SU-DHL-6 (cell line): ENCODE measurements around the gene TAOK1.

Experiments used
- H2AFZ ChIP-seq: fragments of 200-600 bp; sonication (generic); 2 replicates; pipeline ENCODE4 v1.6.1; 2014; ENCODE audit warnings: low read depth, mild to moderate bottlenecking, moderate library complexity, mixed read lengths, antibody characterized with exemption, low read length; ENCODE audit not compliant: severe bottlenecking
- H3F3A ChIP-seq: fragments of 200-600 bp; shearing (Covaris generic); 2 replicates; pipeline ENCODE4 v1.6.0; 2016; ENCODE audit warnings: antibody characterized with exemption, mild to moderate bottlenecking; ENCODE audit not compliant: insufficient read depth
- H3K27ac ChIP-seq: fragments of 200-600 bp; sonication (generic); 2 replicates; pipeline ENCODE4 v1.5.1; 2016; ENCODE audit warnings: low read depth, mild to moderate bottlenecking, low read length, moderate library complexity, mixed read lengths
- H3K27me3 ChIP-seq: fragments of 200-600 bp; sonication (generic), shearing (Covaris generic); 2 replicates; pipeline ENCODE4 v1.6.0; 2014; ENCODE audit warnings: mild to moderate bottlenecking, low read length
- H3K36me3 ChIP-seq: fragments of 200-600 bp; sonication (generic); 2 replicates; pipeline ENCODE4 v1.6.1; 2014; ENCODE audit warnings: mild to moderate bottlenecking, low read length, mixed read lengths
- H3K4me2 ChIP-seq: fragments of 300-600, 200-600 bp; shearing (Covaris generic), sonication (generic); 2 replicates; pipeline ENCODE4 v1.6.0; 2014; ENCODE audit warnings: low read length, low read depth, mild to moderate bottlenecking; ENCODE audit not compliant: poor library complexity, severe bottlenecking
- H3K4me3 ChIP-seq: fragments of 200-600 bp; sonication (generic); 2 replicates; pipeline ENCODE4 v1.5.1; 2014; ENCODE audit warnings: antibody characterized with exemption, low read length, mild to moderate bottlenecking, mixed read lengths; ENCODE audit not compliant: insufficient read depth, poor library complexity, severe bottlenecking
- H3K79me2 ChIP-seq: fragments of 200-600 bp; sonication (generic); 2 replicates; pipeline ENCODE4 v1.6.1; 2014; ENCODE audit warnings: mild to moderate bottlenecking, low read length, moderate library complexity; ENCODE audit not compliant: insufficient read depth
- H3K9ac ChIP-seq: fragments of 200-600 bp; sonication (generic); 2 replicates; pipeline ENCODE4 v1.7.0; 2014; ENCODE audit warnings: mild to moderate bottlenecking, low read length
- H3K9me2 ChIP-seq: fragments of 200-600 bp; sonication (generic); replicated peaks from 2 replicates; pipeline ENCODE4 v1.6.1; 2014; ENCODE audit warnings: low read length; ENCODE audit not compliant: insufficient read depth
- H3K9me3 ChIP-seq: fragments of 200-600 bp; sonication (generic); 2 replicates; pipeline ENCODE4 v1.6.1; 2014; ENCODE audit warnings: low read length, mixed read lengths; ENCODE audit not compliant: insufficient read depth
- H4K20me1 ChIP-seq: fragments of 200-600 bp; sonication (generic); 2 replicates; pipeline ENCODE4 v1.6.1; 2014; ENCODE audit warnings: low read depth, mild to moderate bottlenecking, antibody characterized with exemption, low read length, moderate library complexity, mixed read lengths
- EZH2phosphoT487 ChIP-seq: fragments of 200-600 bp; sonication (generic), shearing (Covaris generic); conservative IDR thresholded peaks from 2 replicates; pipeline ENCODE4 v1.6.1; 2018; ENCODE audit warnings: mild to moderate bottlenecking, antibody characterized with exemption, low read length, moderate library complexity, mixed read lengths
- TF ChIP-seq, protein P1 (sequence below): fragments of 200-600 bp; sonication (generic); IDR thresholded peaks from one replicate; pipeline ENCODE4 v1.5.1; 2017; ENCODE audit warnings: antibody characterized with exemption, mild to moderate bottlenecking, low read length, moderate library complexity; ENCODE audit not compliant: insufficient read depth, poor library complexity, severe bottlenecking

TAOK1 gene

DNA sequence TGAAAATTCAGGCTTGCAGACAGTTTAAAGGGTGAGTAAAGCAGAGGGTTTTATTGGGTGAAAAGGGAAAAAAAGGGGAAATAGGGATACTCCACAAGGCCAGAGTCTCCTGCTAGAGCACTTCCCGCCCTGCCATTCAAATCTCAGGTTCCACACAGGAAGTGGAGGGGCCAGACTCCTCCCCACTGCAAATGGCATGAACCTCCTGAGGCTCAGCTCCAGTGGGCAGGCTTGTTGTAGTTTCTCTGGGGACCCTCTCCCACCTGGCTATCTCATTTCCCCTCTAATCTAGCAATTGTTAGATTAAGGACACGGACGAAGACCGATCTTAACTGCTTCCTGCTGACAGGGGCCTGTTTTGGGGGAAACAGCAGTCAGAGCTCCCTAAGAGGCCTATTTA is 43.4 kb downstream of the TAOK1 start:
- TF ChIP-seq EZH2phosphoT487: no peak
- TF ChIP-seq, protein P1, sequence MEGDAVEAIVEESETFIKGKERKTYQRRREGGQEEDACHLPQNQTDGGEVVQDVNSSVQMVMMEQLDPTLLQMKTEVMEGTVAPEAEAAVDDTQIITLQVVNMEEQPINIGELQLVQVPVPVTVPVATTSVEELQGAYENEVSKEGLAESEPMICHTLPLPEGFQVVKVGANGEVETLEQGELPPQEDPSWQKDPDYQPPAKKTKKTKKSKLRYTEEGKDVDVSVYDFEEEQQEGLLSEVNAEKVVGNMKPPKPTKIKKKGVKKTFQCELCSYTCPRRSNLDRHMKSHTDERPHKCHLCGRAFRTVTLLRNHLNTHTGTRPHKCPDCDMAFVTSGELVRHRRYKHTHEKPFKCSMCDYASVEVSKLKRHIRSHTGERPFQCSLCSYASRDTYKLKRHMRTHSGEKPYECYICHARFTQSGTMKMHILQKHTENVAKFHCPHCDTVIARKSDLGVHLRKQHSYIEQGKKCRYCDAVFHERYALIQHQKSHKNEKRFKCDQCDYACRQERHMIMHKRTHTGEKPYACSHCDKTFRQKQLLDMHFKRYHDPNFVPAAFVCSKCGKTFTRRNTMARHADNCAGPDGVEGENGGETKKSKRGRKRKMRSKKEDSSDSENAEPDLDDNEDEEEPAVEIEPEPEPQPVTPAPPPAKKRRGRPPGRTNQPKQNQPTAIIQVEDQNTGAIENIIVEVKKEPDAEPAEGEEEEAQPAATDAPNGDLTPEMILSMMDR: no peak
- H3K27ac ChIP-seq: no peak overlapping the region
- no peaks in the 10 kb centered on the region for H3K36me3 ChIP-seq
- H3K27me3 ChIP-seq: no peaks in the 10 kb centered on the region
- H2AFZ ChIP-seq: no peak overlapping the region
- H3K9me3 ChIP-seq: no peaks in the 10 kb centered on the region
- H3K4me3 ChIP-seq: no peak overlapping the region
- no peaks in the 10 kb centered on the region for H3F3A ChIP-seq
- no peak overlapping the region for H3K4me2 ChIP-seq
- peaks cover 93% of the 10 kb centered on the region for H3K79me2 ChIP-seq
- peaks cover 6% of the 10 kb centered on the region; the same call in 1 of the 2 replicates for H4K20me1 ChIP-seq
- H3K9ac ChIP-seq: no peak overlapping the region
- no peaks in the 10 kb centered on the region for H3K9me2 ChIP-seq

DNA sequence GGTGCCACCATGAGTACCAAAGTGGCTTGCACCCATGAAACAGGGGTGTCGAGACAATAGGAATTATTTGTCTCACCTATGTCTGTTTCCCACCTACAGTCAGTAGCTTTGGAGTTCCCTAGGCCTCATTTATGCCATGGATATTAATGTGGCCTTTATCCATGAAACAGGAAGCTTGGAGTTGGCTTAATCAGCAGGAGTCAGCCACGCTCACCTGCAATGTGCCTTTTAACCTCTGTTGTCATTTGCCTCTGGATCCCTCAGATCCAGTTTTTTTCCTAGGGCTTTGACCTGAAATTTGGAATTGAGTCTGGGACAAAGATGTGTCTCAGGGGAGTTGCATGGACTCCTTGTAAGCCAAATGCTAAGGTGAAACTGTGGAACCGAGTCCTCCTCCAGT is 44.4 kb downstream of the TAOK1 start:
- Histone ChIP-seq H3K4me2 (no peak overlapping the region), H2AFZ (no peak overlapping the region), H4K20me1 (peaks cover 4% of the 10 kb centered on the region; the same call in 1 of the 2 replicates), H3K27ac (no peak overlapping the region), H3K27me3 (no peaks in the 10 kb centered on the region), H3K4me3 (no peak overlapping the region), H3F3A (no peaks in the 10 kb centered on the region), H3K36me3 (no peaks in the 10 kb centered on the region), H3K9me2 (no peaks in the 10 kb centered on the region), H3K79me2 (peaks cover 93% of the 10 kb centered on the region), H3K9ac (no peak overlapping the region), H3K9me3 (no peaks in the 10 kb centered on the region)
- TF ChIP-seq, protein P1: no peak
- TF ChIP-seq EZH2phosphoT487: no peak

DNA sequence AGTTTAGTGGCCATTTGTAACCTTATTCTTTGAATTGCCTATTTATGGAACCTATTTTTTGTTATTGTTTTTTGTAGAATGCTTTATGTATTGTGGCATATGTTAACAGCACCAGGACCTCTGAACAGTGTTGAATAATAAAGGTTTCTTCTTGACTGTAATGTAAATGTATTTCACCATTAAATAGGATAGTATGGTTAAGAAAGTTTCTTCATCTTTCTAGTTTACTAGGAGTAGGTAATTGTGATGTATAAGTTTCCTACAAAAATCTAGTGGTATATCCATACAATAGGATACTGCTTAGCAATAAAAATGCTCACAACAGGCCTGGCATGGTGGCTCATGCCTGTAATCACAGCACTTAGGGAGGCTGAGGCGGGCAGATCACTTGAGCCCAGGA is 52.3 kb downstream of the TAOK1 start:
- H3K4me2 ChIP-seq: no peak overlapping the region
- H3K27ac ChIP-seq: no peak overlapping the region
- H3K36me3 ChIP-seq: no peaks in the 10 kb centered on the region
- peaks cover 19% of the 10 kb centered on the region for H4K20me1 ChIP-seq
- no peak overlapping the region for H3K9ac ChIP-seq
- H3K27me3 ChIP-seq: no peaks in the 10 kb centered on the region
- H3K79me2 ChIP-seq: peaks cover 94% of the 10 kb centered on the region
- TF ChIP-seq EZH2phosphoT487: no peak
- TF ChIP-seq, protein P1: no peak
- no peaks in the 10 kb centered on the region for H3K9me3 ChIP-seq
- H3K4me3 ChIP-seq: no peak overlapping the region
- no peak overlapping the region for H2AFZ ChIP-seq
- peaks cover 8% of the 10 kb centered on the region for H3F3A ChIP-seq
- H3K9me2 ChIP-seq: no peaks in the 10 kb centered on the region
